ENCODE measurements around the gene VSTM4.

DNA sequence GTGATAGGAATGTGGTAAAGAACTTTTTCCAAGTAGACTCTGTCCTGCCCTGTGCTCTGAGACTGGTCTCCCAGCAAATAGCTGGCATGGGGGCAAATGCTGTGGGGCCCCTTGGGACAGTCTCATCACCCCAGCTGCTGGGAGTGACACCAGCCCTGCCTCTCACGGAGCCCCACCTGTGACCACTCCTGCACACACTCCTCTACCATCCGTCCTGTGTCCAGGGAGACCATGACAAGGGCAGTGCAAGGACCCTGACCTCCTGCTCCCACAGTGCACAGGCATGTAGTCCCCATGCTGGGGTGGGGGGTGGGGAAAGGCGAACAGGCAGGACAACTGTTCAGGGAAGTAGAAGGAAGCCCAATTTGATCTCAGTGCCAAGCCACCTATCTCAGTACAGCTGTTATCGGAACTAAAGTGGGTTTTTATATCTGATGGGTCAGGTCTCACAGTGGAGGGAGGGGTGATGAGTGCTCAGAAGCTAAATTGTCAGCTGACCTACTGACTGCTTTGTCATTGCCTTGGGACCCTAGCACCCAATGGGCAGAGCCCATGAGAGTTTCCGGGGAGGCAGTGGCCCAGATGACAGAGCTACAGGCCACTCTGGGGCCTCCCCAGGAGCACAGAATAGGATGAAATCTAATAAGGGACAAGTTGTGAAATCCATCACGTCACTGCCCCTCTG is 24.5 kb downstream of the VSTM4 start:
- TF ChIP-seq, protein P1, sequence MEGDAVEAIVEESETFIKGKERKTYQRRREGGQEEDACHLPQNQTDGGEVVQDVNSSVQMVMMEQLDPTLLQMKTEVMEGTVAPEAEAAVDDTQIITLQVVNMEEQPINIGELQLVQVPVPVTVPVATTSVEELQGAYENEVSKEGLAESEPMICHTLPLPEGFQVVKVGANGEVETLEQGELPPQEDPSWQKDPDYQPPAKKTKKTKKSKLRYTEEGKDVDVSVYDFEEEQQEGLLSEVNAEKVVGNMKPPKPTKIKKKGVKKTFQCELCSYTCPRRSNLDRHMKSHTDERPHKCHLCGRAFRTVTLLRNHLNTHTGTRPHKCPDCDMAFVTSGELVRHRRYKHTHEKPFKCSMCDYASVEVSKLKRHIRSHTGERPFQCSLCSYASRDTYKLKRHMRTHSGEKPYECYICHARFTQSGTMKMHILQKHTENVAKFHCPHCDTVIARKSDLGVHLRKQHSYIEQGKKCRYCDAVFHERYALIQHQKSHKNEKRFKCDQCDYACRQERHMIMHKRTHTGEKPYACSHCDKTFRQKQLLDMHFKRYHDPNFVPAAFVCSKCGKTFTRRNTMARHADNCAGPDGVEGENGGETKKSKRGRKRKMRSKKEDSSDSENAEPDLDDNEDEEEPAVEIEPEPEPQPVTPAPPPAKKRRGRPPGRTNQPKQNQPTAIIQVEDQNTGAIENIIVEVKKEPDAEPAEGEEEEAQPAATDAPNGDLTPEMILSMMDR (IDR thresholded peaks at IDR 0.05), result no peak
- TF ChIP-seq POLR2A (IDR thresholded peaks at IDR 0.05) (no peak), POLR2AphosphoS5 (IDR thresholded peaks at IDR 0.05) (no peak)

Measured in suprapubic skin (tissue), 4 donors.